IPS-NIHi7 (cell line): Measurements from ENCODE around the gene TFEB.

ENCODE experiments used
- DNase-seq: peaks from one replicate; pipeline ENCODE4 v3.0.0; 2012; ENCODE audit warnings: mixed read lengths; ENCODE audit errors: extremely low spot score

The TFEB gene

GRCh38 chr6:41691426-41692079, 43.9 kb downstream of the TFEB start:
- DNase-seq: no peak

- no peak for DNase-seq
Observed at GRCh38 chr6:41690541-41691330, 44.7 kb downstream of the TFEB start.

- DNase-seq: no peak
Observed at GRCh38 chr6:41689171-41690008, 46.0 kb downstream of the TFEB start.

GRCh38 chr6:41688256-41688965, 47.0 kb downstream of the TFEB start:
- no peak for DNase-seq

GRCh38 chr6:41687501-41688175, 47.8 kb downstream of the TFEB start:
- peak; percentile 85 for DNase-seq

- DNase-seq: no peak
Observed at GRCh38 chr6:41685641-41686380, 49.6 kb downstream of the TFEB start.

- no peak for DNase-seq
Observed at GRCh38 chr6:41684311-41685180, 50.9 kb downstream of the TFEB start.

- DNase-seq: peak; percentile 91
Observed at GRCh38 chr6:41683523-41684310, 51.7 kb downstream of the TFEB start.

- DNase-seq: no peak
Observed at GRCh38 chr6:41683273-41683522, 52.2 kb downstream of the TFEB start.

- DNase-seq: no peak
Observed at GRCh38 chr6:41682497-41683272, 52.7 kb downstream of the TFEB start.

- DNase-seq: peak; percentile 98
Observed at GRCh38 chr6:41682056-41682477, 53.3 kb downstream of the TFEB start.

- DNase-seq: no peak
Observed at GRCh38 chr6:41680182-41680965, 55.0 kb downstream of the TFEB start.

- no peak for DNase-seq
Observed at GRCh38 chr6:41679696-41680095, 55.7 kb downstream of the TFEB start.

GRCh38 chr6:41678511-41679084, 56.8 kb downstream of the TFEB start:
- DNase-seq: no peak

GRCh38 chr6:41677124-41677921, 58.1 kb downstream of the TFEB start:
- no peak for DNase-seq

GRCh38 chr6:41676431-41676830, 59.0 kb downstream of the TFEB start:
- DNase-seq: no peak
